HEK293 (cell line): ENCODE results near the gene CDH22.

Source experiments
- CTCF ChIP-seq: fragments of 450-650 bp; formaldehyde crosslinking; IDR thresholded peaks from 2 replicates; pipeline ENCODE4 v1.5.1; 2016; ENCODE audit warnings: missing biosample characterization, missing genetic modification characterization
- PBX3 ChIP-seq: sonication (generic); formaldehyde crosslinking; IDR thresholded peaks from 2 replicates; pipeline ENCODE4 v1.8.1; 2022; ENCODE audit warnings: mild to moderate bottlenecking, moderate library complexity, missing genetic modification reagents
- ZNF830 ChIP-seq: fragments of 450-650 bp; IDR thresholded peaks from 2 replicates; pipeline ENCODE4 v1.5.0; 2018; ENCODE audit warnings: missing biosample characterization, missing genetic modification characterization, low read depth, mild to moderate bottlenecking, moderate library complexity

- peak; percentile 69 for TF ChIP-seq CTCF
- no peak for TF ChIP-seq ZNF830 (tag by site-specific recombination)
- no peak for TF ChIP-seq PBX3 (CRISPR knock-in tag)
Measured at GRCh38 chr20:46349035-46349741, 40.9 kb upstream of the CDH22 start.
